AG09319 (cell line): ENCODE measurements around the gene CCDC146.

ENCODE experiments used
- DNase-seq: peaks from one replicate; pipeline ENCODE4 v3.0.0-alpha.2; 2010; ENCODE audit warnings: low read depth; ENCODE audit errors: extremely low read depth
- CTCF ChIP-seq: IDR thresholded peaks from 2 replicates; pipeline ENCODE4 v1.5.1; 2011; ENCODE audit warnings: low read depth, mild to moderate bottlenecking, inconsistent platforms, low read length, moderate library complexity

The CCDC146 gene

GRCh38 chr7:77245015-77245755 is 122.8 kb downstream of the CCDC146 start:
- no peak for DNase-seq
- no peak for TF ChIP-seq CTCF

- no peak for DNase-seq
- TF ChIP-seq CTCF, result no peak
Observed at GRCh38 chr7:77246026-77246640, 123.7 kb downstream of the CCDC146 start.

- DNase-seq, result peak; percentile 29
Observed at GRCh38 chr7:77247206-77247850, 124.9 kb downstream of the CCDC146 start.

GRCh38 chr7:77248154-77248553 is 125.7 kb downstream of the CCDC146 start:
- TF ChIP-seq CTCF, result no peak
- DNase-seq, result no peak

More at GRCh38 chr7:77247206-77247850, 124.9 kb downstream of the CCDC146 start:
- peak; percentile 78 for TF ChIP-seq CTCF

- no peak for TF ChIP-seq CTCF
- no peak for DNase-seq
Observed at GRCh38 chr7:77252506-77252905, 130.1 kb downstream of the CCDC146 start.

- no peak for TF ChIP-seq CTCF
- no peak for DNase-seq
Observed at GRCh38 chr7:77253151-77253550, 130.7 kb downstream of the CCDC146 start.

- no peak for DNase-seq
- TF ChIP-seq CTCF, result no peak
Observed at GRCh38 chr7:77254429-77254828, 132.0 kb downstream of the CCDC146 start.
